Stimulated activated CD8-positive, alpha-beta memory T cell treated with anti-CD3 and anti-CD28 coated beads, Interleukin-12 subunit alpha, Interleukin-12 subunit beta, amount 100 ng/mL, for 4 hours (primary cell): Measurements from ENCODE around the gene SNAP23.

Experiments
- DNase-seq: peaks from one replicate; pipeline ENCODE4 v3.0.0-alpha.2; 2020; ENCODE audit warnings: low read depth

The SNAP23 gene

GRCh38 chr15:42575188-42576039, 80.0 kb downstream of the SNAP23 start, which contains the start of gene STARD9:
STARD9 (plus strand) TSS chr15:42575606; CDS start chr15:42575716, 110 bp downstream.
- peak; percentile 92 for DNase-seq

GRCh38 chr15:42576040-42576594, 80.7 kb downstream of the SNAP23 start:
- DNase-seq, result no peak

GRCh38 chr15:42576776-42577175, 81.3 kb downstream of the SNAP23 start:
- DNase-seq, result no peak

- no peak for DNase-seq
Observed at GRCh38 chr15:42577514-42578031, 82.1 kb downstream of the SNAP23 start.

GRCh38 chr15:42578984-42579537, 83.6 kb downstream of the SNAP23 start:
- DNase-seq, result no peak

- DNase-seq, result peak; percentile 58
Observed at GRCh38 chr15:42581272-42581730, 85.9 kb downstream of the SNAP23 start.
